IMR-90 (cell line): Measurements from ENCODE around the gene TRIML2. TPM values are rescaled to one million over a fixed set of nuclear protein-coding genes. Genes with fewer than 3 reads are reported as not detected.

Experiments used
- ATAC-seq: fragments of 200-7000 bp; cut with Tn5 transposase; 2 replicates; pipeline ENCODE4 v1.9.1; 2020; ENCODE audit warnings: low read depth, mild to moderate bottlenecking, moderate library complexity
- BruUV-seq: library from RNA; stranded (reverse); fragments of 400-500 nt; replicated peaks from 2 replicates; lab custom pipeline; 2021; lab: Mats Ljungman, UMichigan
- CTCF ChIA-PET: fragments of 300-600 bp; formaldehyde crosslinking; extraction: SDS; loops from one replicate; lab custom pipeline; 2021; ENCODE audit warnings: antibody characterized with exemption; lab: Yijun Ruan, JAX
- POLR2A ChIA-PET: fragments of 300-600 bp; sonication (Branson Sonifier 250); formaldehyde crosslinking; loops from one replicate; lab custom pipeline; 2022; ENCODE audit warnings: antibody characterized with exemption; ENCODE audit not compliant: unreplicated experiment; lab: Charles Lee
- DNase-seq: peaks from one replicate; pipeline ENCODE4 v3.0.0; 2013
- H2AFZ ChIP-seq: replicated peaks from 2 replicates; pipeline ENCODE3; 2013; ENCODE audit warnings: low read length, mild to moderate bottlenecking; ENCODE audit not compliant: poor library complexity
- H2AK5ac ChIP-seq: 2 replicates; pipeline ENCODE4 v1.6.1; 2013; ENCODE audit warnings: low read depth, low read length, inconsistent platforms
- H2AK9ac ChIP-seq: replicated peaks from 2 replicates; pipeline ENCODE3; 2013; ENCODE audit warnings: mild to moderate bottlenecking, low read depth, low read length, moderate library complexity; ENCODE audit not compliant: poor library complexity
- H2BK120ac ChIP-seq: 2 replicates; pipeline ENCODE4 v1.6.1; 2013; ENCODE audit warnings: low read depth, low read length, inconsistent platforms
- H2BK15ac ChIP-seq: 3 replicates; pipeline ENCODE4 v1.6.1; 2013; ENCODE audit warnings: low read depth, low read length, inconsistent platforms
- H2BK20ac ChIP-seq: 2 replicates; pipeline ENCODE4 v1.6.1; 2013; ENCODE audit warnings: low read depth, mild to moderate bottlenecking, inconsistent platforms, low read length, moderate library complexity
- H2BK5ac ChIP-seq: 2 replicates; pipeline ENCODE4 v1.6.1; 2013; ENCODE audit warnings: mild to moderate bottlenecking, low read depth, low read length, inconsistent platforms; ENCODE audit not compliant: poor library complexity, severe bottlenecking
- H3K14ac ChIP-seq: replicated peaks from 2 replicates; pipeline ENCODE4 v1.6.1; 2013; ENCODE audit warnings: low read depth, low read length, inconsistent platforms
- H3K18ac ChIP-seq: 2 replicates; pipeline ENCODE4 v1.6.1; 2013; ENCODE audit warnings: low read depth, low read length, control low read depth
- H3K23ac ChIP-seq: 2 replicates; pipeline ENCODE4 v1.6.1; 2013; ENCODE audit warnings: low read depth, low read length, inconsistent platforms
- H3K27ac ChIP-seq: 2 replicates; pipeline ENCODE4 v1.5.1; 2013; ENCODE audit warnings: mild to moderate bottlenecking, control low read depth, low read length; ENCODE audit not compliant: insufficient read depth
- H3K27me3 ChIP-seq: 2 replicates; pipeline ENCODE4 v1.6.1; 2013; ENCODE audit warnings: low read length; ENCODE audit not compliant: control insufficient read depth, insufficient read depth
- H3K36me3 ChIP-seq: 2 replicates; pipeline ENCODE4 v1.6.1; 2013; ENCODE audit warnings: low read length, mixed read lengths; ENCODE audit not compliant: control insufficient read depth, insufficient read depth
- H3K4ac ChIP-seq: 2 replicates; pipeline ENCODE4 v1.6.1; 2013; ENCODE audit warnings: low read depth, low read length, inconsistent platforms
- H3K4me1 ChIP-seq: 2 replicates; pipeline ENCODE4 v1.6.1; 2013; ENCODE audit warnings: low read length, mixed read lengths; ENCODE audit not compliant: control insufficient read depth, insufficient read depth
- H3K4me2 ChIP-seq: 2 replicates; pipeline ENCODE4 v1.6.1; 2013; ENCODE audit warnings: low read depth, mild to moderate bottlenecking, control low read depth, low read length, moderate library complexity
- H3K4me3 ChIP-seq: 2 replicates; pipeline ENCODE4 v1.5.1; 2013; ENCODE audit warnings: low read depth, mild to moderate bottlenecking, control low read depth, low read length, moderate library complexity; ENCODE audit not compliant: insufficient read depth
- H3K56ac ChIP-seq: 2 replicates; pipeline ENCODE4 v1.6.1; 2013; ENCODE audit warnings: low read length, inconsistent platforms; ENCODE audit not compliant: insufficient read depth; ENCODE audit errors: extremely low read depth
- H3K79me1 ChIP-seq, 2 experiments: 2 replicates each; pipeline ENCODE4 v1.6.1; 2013; ENCODE audit warnings: low read length in 2 of 2, inconsistent platforms in 1 of 2, low read depth in 1 of 2
- H3K9ac ChIP-seq: 2 replicates; pipeline ENCODE4 v1.6.1; 2013; ENCODE audit warnings: low read depth, low read length, control low read depth
- H3K9me1 ChIP-seq: 2 replicates; pipeline ENCODE4 v1.6.1; 2013; ENCODE audit warnings: low read length, inconsistent platforms; ENCODE audit not compliant: insufficient read depth
- H3K9me3 ChIP-seq: 2 replicates; pipeline ENCODE4 v1.6.1; 2013; ENCODE audit warnings: low read length; ENCODE audit not compliant: control insufficient read depth, insufficient read depth
- H4K20me1 ChIP-seq: 2 replicates; pipeline ENCODE4 v1.6.1; 2013; ENCODE audit warnings: low read length, inconsistent platforms; ENCODE audit not compliant: insufficient read depth
- H4K5ac ChIP-seq: 2 replicates; pipeline ENCODE4 v1.6.1; 2013; ENCODE audit warnings: mild to moderate bottlenecking, low read depth, low read length, control low read depth
- H4K8ac ChIP-seq, 2 experiments: 2 replicates each; pipeline ENCODE4 v1.6.1; 2013; ENCODE audit warnings: low read depth in 2 of 2, low read length in 2 of 2, control low read depth in 1 of 2, inconsistent platforms in 1 of 2
- H4K91ac ChIP-seq: 2 replicates; pipeline ENCODE4 v1.6.1; 2013; ENCODE audit warnings: low read depth, low read length, inconsistent platforms; ENCODE audit not compliant: insufficient read depth
- BHLHE40 ChIP-seq: fragments of 150-350 bp; IDR thresholded peaks from 2 replicates; pipeline ENCODE4 v1.6.1; 2016; ENCODE audit warnings: mild to moderate bottlenecking, low read depth, low read length
- CHD1 ChIP-seq: IDR thresholded peaks from 2 replicates; pipeline ENCODE4 v1.6.1; 2012; ENCODE audit warnings: low read depth, low read length, improper control_type of control experiment
- CTCF ChIP-seq: conservative IDR thresholded peaks from 2 replicates; pipeline ENCODE4 v1.5.1; 2012; ENCODE audit warnings: mild to moderate bottlenecking, low read depth, low read length, improper control_type of control experiment
- FOS ChIP-seq: fragments of 150-350 bp; IDR thresholded peaks from 2 replicates; pipeline ENCODE4 v1.6.1; 2016; ENCODE audit warnings: low read depth, low read length
- MAFK ChIP-seq: IDR thresholded peaks from 2 replicates; pipeline ENCODE4 v1.6.1; 2012; ENCODE audit warnings: low read depth, low read length, improper control_type of control experiment
- MAZ ChIP-seq: IDR thresholded peaks from 2 replicates; pipeline ENCODE4 v1.6.1; 2012; ENCODE audit warnings: low read depth, mild to moderate bottlenecking, low read length, improper control_type of control experiment, moderate library complexity, borderline replicate concordance
- MXI1 ChIP-seq: IDR thresholded peaks from 2 replicates; pipeline ENCODE4 v1.6.1; 2012; ENCODE audit warnings: low read depth, mild to moderate bottlenecking, low read length, moderate library complexity, borderline replicate concordance
- NFE2L2 ChIP-seq: fragments of 150-350 bp; IDR thresholded peaks from 2 replicates; pipeline ENCODE4 v1.6.1; 2016; ENCODE audit warnings: low read depth, mild to moderate bottlenecking, low read length
- POLR2A ChIP-seq: IDR thresholded peaks from 2 replicates; pipeline ENCODE4 v1.6.1; 2012; ENCODE audit warnings: mild to moderate bottlenecking, low read depth, low read length
- RCOR1 ChIP-seq: IDR thresholded peaks from 2 replicates; pipeline ENCODE4 v1.6.1; 2012; ENCODE audit warnings: mild to moderate bottlenecking, low read length, improper control_type of control experiment; ENCODE audit not compliant: insufficient replicate concordance
- RFX5 ChIP-seq: IDR thresholded peaks from 2 replicates; pipeline ENCODE4 v1.8.0; 2012; ENCODE audit warnings: low read depth, mild to moderate bottlenecking, low read length, moderate library complexity
- SMC3 ChIP-seq: fragments of 150-350 bp; IDR thresholded peaks from 2 replicates; pipeline ENCODE4 v1.6.1; 2016; ENCODE audit warnings: low read depth, mild to moderate bottlenecking, antibody characterized with exemption, low read length, moderate library complexity
- WGBS, 2 experiments: methylation state at CpG; one replicate each; pipeline versions ENCODE4 v1.1.5 to v1.1.7; 2013; ENCODE audit warnings: missing lambda C conversion rate in 2 of 2; ENCODE audit not compliant: insufficient read length in 1 of 2; ENCODE audit errors: extremely low coverage in 2 of 2; 5-methylcytosine and 5-hydroxymethylcytosine counted together
- dilution Hi-C: fragments of 300-500 bp; cut with HindIII; formaldehyde crosslinking; loops from one replicate; pipeline ENCODE4 v1.14.3; 2018; ENCODE audit warnings: low sequenced_read_pairs; ENCODE audit not compliant: unreplicated experiment
- in situ Hi-C: fragments of 300-500 bp; cut with MboI; formaldehyde crosslinking; loops from 3 replicates; pipeline ENCODE4 v1.14.3; 2019; ENCODE audit warnings: low sequenced_read_pairs, inconsistent platforms, mixed read lengths
- intact Hi-C: fragments of 100-400 bp; cut with micrococcal nuclease; formaldehyde crosslinking; loops from 2 replicates; pipeline ENCODE4 v1.10.0; 2022
- polyA plus RNA-seq, 3 experiments: library from polyadenylated mRNA; depleted of rRNA; stranded (reverse); fragments of >200 nt; gene quantifications; 2 replicates each; pipeline ENCODE4 v1.2.3, GENCODE V29; 2012; ENCODE audit warnings: low replicate concordance in 1 of 3
- total RNA-seq: library from RNA; depleted of rRNA; stranded (reverse); fragments of >200 nt; gene quantifications from 2 replicates; pipeline ENCODE4 v1.2.3, GENCODE V29; 2012
- TF ChIP-seq, protein P1 (sequence below): fragments of 150-350 bp; IDR thresholded peaks from 2 replicates; pipeline ENCODE4 v1.6.1; 2017; ENCODE audit warnings: mild to moderate bottlenecking, antibody characterized with exemption, low read length, low read depth

The TRIML2 gene
- total and polyA plus RNA-seq, 2 of the 4 experiments (the other 2 are of a cell fraction), result 0.18 to 0.21 TPM

- no peak for DNase-seq
- Histone ChIP-seq H4K8ac (no peak overlapping the region), H2BK20ac (no peak overlapping the region), H3K4ac (no peak overlapping the region), H3K9ac (no peak overlapping the region), H4K5ac (no peak overlapping the region), H4K91ac (no peak overlapping the region), H3K14ac (no peak overlapping the region), H3K36me3 (no peaks in the 10 kb centered on the region), H3K18ac (no peak overlapping the region), H3K79me1 (no peaks in the 10 kb centered on the region), H3K9me3 (peaks cover under 1% of the 10 kb centered on the region; the same call in 1 of the 2 replicates), H2BK120ac (no peak overlapping the region), H3K56ac (no peak overlapping the region), H2AFZ (no peak overlapping the region), H4K20me1 (no peaks in the 10 kb centered on the region), H2BK5ac (no peak overlapping the region), H3K27ac (no peak overlapping the region), H3K9me1 (no peaks in the 10 kb centered on the region), H2BK15ac (no peak overlapping the region), H3K27me3 (no peaks in the 10 kb centered on the region), H2AK9ac (no peak overlapping the region), H2AK5ac (no peak overlapping the region), H3K4me2 (no peak overlapping the region), H3K23ac (no peak overlapping the region), H3K4me3 (no peak overlapping the region), H3K4me1 (no peaks in the 10 kb centered on the region)
- no TSS peak for BruUV-seq
- CTCF ChIA-PET, result interaction anchor here (0.6 to 0.9 kb wide), 2 partner anchors 220 to 1240 kb away, joined by 3 to 4 read pairs; no protein-coding TSS in a partner anchor
- TF ChIP-seq NFE2L2 (no peak), MAFK (no peak), CTCF (no peak), MXI1 (no peak), FOS (no peak), BHLHE40 (no peak), RCOR1 (no peak), MAZ (no peak), POLR2A (no peak), RFX5 (no peak), SMC3 (no peak), CHD1 (no peak)
- TF ChIP-seq, protein P1, sequence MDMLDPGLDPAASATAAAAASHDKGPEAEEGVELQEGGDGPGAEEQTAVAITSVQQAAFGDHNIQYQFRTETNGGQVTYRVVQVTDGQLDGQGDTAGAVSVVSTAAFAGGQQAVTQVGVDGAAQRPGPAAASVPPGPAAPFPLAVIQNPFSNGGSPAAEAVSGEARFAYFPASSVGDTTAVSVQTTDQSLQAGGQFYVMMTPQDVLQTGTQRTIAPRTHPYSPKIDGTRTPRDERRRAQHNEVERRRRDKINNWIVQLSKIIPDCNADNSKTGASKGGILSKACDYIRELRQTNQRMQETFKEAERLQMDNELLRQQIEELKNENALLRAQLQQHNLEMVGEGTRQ, result no peak
- in situ Hi-C loops, result no loop called here
- no peak for ATAC-seq
- intact Hi-C loops, result no loop called here
- no CpG with 5 or more reads among the region's 3 CpGs for WGBS, 2 experiments
- POLR2A ChIA-PET, result no interaction called here
- dilution Hi-C loops, result no loop called here
Measured at GRCh38 chr4:188046657-188047056, 62.7 kb downstream of the TRIML2 start.
